Measurements from ENCODE around the gene DDR2.

DDR2 gene

DNA sequence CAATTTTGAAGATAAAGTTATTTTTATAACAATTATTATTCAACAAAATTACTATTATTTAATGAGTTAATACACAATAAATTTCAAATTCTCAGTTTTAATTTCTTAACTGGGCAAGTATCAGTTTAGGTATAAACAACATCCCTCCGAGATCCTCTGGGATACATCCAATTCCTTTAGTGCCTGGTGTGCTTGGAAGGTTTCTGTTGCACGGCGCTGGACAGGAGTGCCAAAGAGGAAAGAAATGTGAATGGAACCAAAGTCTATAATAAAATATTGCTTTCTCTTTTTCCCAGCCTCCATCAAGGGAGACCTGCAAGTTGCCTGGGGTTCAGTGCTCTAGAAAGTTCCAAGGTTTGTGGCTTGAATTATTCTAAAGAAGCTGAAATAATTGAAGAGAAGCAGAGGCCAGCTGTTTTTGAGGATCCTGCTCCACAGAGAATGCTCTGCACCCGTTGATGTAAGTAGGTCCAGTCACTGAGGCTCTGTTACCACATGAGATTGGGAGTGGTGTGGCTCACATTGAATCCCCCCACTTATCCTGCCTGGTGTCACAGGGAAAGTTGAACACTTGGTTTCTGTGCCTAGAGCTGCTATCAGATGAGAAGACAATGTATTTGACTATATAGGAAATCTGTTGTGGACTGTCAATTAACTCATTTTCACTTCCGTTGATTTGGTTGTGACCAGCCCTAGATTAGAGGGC, 22.8 kb downstream of the DDR2 start:
- no peak overlapping the region for H3K14ac ChIP-seq (ENCODE audit: low read length in 2 of 2)
- no peak overlapping the region for H4K8ac ChIP-seq (ENCODE audit: low read length)
- no peak overlapping the region for H3K23ac ChIP-seq (ENCODE audit: low read length in 2 of 2)
- H3K27me3 ChIP-seq (ENCODE audit: control insufficient read depth in 1 of 2, insufficient read depth in 1 of 2, low read length in 2 of 2) = no peaks in the 10 kb centered on the region
- no peak for DNase-seq
- peak overlapping the region; percentile 67 for H3K9ac ChIP-seq (ENCODE audit: low read length)
- peaks cover 13 to 68% of the 10 kb centered on the region in 2 experiments for H3K36me3 ChIP-seq (ENCODE audit: control insufficient read depth in 1 of 2, insufficient read depth in 2 of 2, low read depth in 1 of 2, low read length in 2 of 2)
- no peak overlapping the region for H2AFZ ChIP-seq (ENCODE audit: low read depth, low read length)
- H3K4me1 ChIP-seq (ENCODE audit: control insufficient read depth, insufficient read depth, low read depth, low read length) = no peaks in the 10 kb centered on the region
- H3K9me3 ChIP-seq (ENCODE audit: control insufficient read depth, low read length) = no peaks in the 10 kb centered on the region
- no peak overlapping the region for H2BK120ac ChIP-seq (ENCODE audit: low read depth, low read length)
- peak overlapping the region; percentile 45 to 94 for H2BK12ac ChIP-seq (ENCODE audit: low read length in 2 of 2)
- H2BK5ac ChIP-seq (ENCODE audit: low read depth, low read length, poor library complexity, severe bottlenecking) = no peak overlapping the region
- H3K27ac ChIP-seq (ENCODE audit: low read length, poor library complexity, severe bottlenecking) = no peak overlapping the region
- H2AK5ac ChIP-seq (ENCODE audit: low read length, severe bottlenecking) = no peak overlapping the region
- peak overlapping the region; percentile 60 for H2BK15ac ChIP-seq (ENCODE audit: low read depth, poor library complexity, severe bottlenecking)
- WGBS = 98% methylated on average over 5 of the region's 5 CpGs
- H3K79me1 ChIP-seq (replicated peaks; ENCODE audit: low read length, poor library complexity, severe bottlenecking) = peaks cover 37% of the 10 kb centered on the region
- no peak overlapping the region for H4K91ac ChIP-seq (ENCODE audit: low read length)
- no peak overlapping the region for H3K4me2 ChIP-seq (ENCODE audit: low read length, poor library complexity, severe bottlenecking)
- peak overlapping the region in 1 of 2 experiments; percentile 11 for H3K4me3 ChIP-seq (ENCODE audit: insufficient read depth in 1 of 2, low read depth in 1 of 2, low read length in 2 of 2)
- H3K4ac ChIP-seq (ENCODE audit: low read depth in 1 of 2, low read length in 2 of 2) = no peak overlapping the region
- H3K18ac ChIP-seq (ENCODE audit: low read depth in 1 of 2, low read length in 2 of 2) = no peak overlapping the region

DNA sequence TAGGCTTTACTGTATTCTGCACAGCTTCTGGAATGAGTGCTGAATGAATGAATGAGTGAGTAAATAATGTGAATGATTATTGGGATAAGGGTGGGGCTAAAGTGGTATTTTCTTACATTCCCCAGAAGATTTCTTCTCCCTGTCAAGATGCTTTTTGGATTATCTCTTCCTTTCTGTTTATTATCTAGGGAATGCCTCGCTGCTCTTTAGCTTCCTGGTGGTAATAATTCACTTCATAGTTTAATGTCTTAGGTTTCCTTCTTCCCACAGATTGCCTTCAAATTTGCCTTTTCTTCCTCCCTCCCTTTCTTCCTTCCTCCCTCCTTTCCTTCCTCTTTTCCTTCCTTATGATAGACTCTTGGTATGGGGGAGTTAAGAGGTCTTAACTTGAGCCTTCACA, 24.0 kb downstream of the DDR2 start:
- Histone ChIP-seq H3K9ac (ENCODE audit: low read length) (peak overlapping the region; percentile 67), H2AFZ (ENCODE audit: low read depth, low read length) (no peak overlapping the region), H2BK12ac (ENCODE audit: low read length in 2 of 2) (no peak overlapping the region), H3K14ac (ENCODE audit: low read length in 2 of 2) (no peak overlapping the region), H4K8ac (ENCODE audit: low read length) (no peak overlapping the region), H3K4me1 (ENCODE audit: control insufficient read depth, insufficient read depth, low read depth, low read length) (no peaks in the 10 kb centered on the region), H3K4me2 (ENCODE audit: low read length, poor library complexity, severe bottlenecking) (no peak overlapping the region), H3K23ac (ENCODE audit: low read length in 2 of 2) (no peak overlapping the region), H2BK15ac (ENCODE audit: low read depth, poor library complexity, severe bottlenecking) (no peak overlapping the region), H3K4me3 (ENCODE audit: insufficient read depth in 1 of 2, low read depth in 1 of 2, low read length in 2 of 2) (peak overlapping the region in 1 of 2 experiments; percentile 27), H3K27ac (ENCODE audit: low read length, poor library complexity, severe bottlenecking) (no peak overlapping the region), H4K91ac (ENCODE audit: low read length) (no peak overlapping the region), H3K79me1 (replicated peaks; ENCODE audit: low read length, poor library complexity, severe bottlenecking) (peaks cover 34% of the 10 kb centered on the region), H3K27me3 (ENCODE audit: control insufficient read depth in 1 of 2, insufficient read depth in 1 of 2, low read length in 2 of 2) (no peaks in the 10 kb centered on the region), H3K4ac (ENCODE audit: low read depth in 1 of 2, low read length in 2 of 2) (no peak overlapping the region), H3K9me3 (ENCODE audit: control insufficient read depth, low read length) (no peaks in the 10 kb centered on the region), H2BK120ac (ENCODE audit: low read depth, low read length) (no peak overlapping the region), H2BK5ac (ENCODE audit: low read depth, low read length, poor library complexity, severe bottlenecking) (no peak overlapping the region), H2AK5ac (ENCODE audit: low read length, severe bottlenecking) (no peak overlapping the region), H3K18ac (ENCODE audit: low read depth in 1 of 2, low read length in 2 of 2) (no peak overlapping the region), H3K36me3 (ENCODE audit: control insufficient read depth in 1 of 2, insufficient read depth in 2 of 2, low read depth in 1 of 2, low read length in 2 of 2) (peaks cover 13 to 77% of the 10 kb centered on the region in 2 experiments)
- DNase-seq = no peak
- WGBS = 0% methylated on average over 1 of the region's 1 CpG

DNA sequence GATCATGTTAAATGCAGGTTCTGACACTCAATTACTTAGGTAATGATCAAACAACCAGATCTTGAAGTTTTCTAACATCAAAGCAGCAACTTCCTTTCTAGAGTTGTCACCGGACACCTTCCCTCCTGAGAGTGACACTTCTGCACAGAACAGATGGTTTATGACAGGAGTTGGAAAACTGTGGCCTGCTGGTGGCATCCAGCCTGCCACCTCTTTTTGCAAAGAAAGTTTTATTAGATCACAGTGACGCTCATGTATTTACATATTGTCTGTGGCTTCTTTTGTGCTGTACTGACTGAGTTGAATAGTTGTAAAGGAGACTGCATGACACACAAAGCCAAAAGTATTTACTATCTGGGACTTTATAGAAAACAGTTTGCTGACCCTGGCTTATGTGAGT, 28.3 kb downstream of the DDR2 start:
- 74% methylated on average over 2 of the region's 2 CpGs for WGBS
- Histone ChIP-seq H4K91ac (ENCODE audit: low read length) (no peak overlapping the region), H3K9ac (ENCODE audit: low read length) (no peak overlapping the region), H2BK120ac (ENCODE audit: low read depth, low read length) (no peak overlapping the region), H3K14ac (ENCODE audit: low read length in 2 of 2) (no peak overlapping the region), H4K8ac (ENCODE audit: low read length) (no peak overlapping the region), H3K18ac (ENCODE audit: low read depth in 1 of 2, low read length in 2 of 2) (no peak overlapping the region), H2BK12ac (ENCODE audit: low read length in 2 of 2) (peak overlapping the region in 1 of 2 experiments; percentile 88), H3K4me1 (ENCODE audit: control insufficient read depth, insufficient read depth, low read depth, low read length) (peaks cover 4% of the 10 kb centered on the region), H3K9me3 (ENCODE audit: control insufficient read depth, low read length) (no peaks in the 10 kb centered on the region), H2BK5ac (ENCODE audit: low read depth, low read length, poor library complexity, severe bottlenecking) (no peak overlapping the region), H3K4ac (ENCODE audit: low read depth in 1 of 2, low read length in 2 of 2) (no peak overlapping the region), H2AFZ (ENCODE audit: low read depth, low read length) (no peak overlapping the region), H3K79me1 (replicated peaks; ENCODE audit: low read length, poor library complexity, severe bottlenecking) (peaks cover 37% of the 10 kb centered on the region), H3K27ac (ENCODE audit: low read length, poor library complexity, severe bottlenecking) (no peak overlapping the region), H3K27me3 (ENCODE audit: control insufficient read depth in 1 of 2, insufficient read depth in 1 of 2, low read length in 2 of 2) (no peaks in the 10 kb centered on the region), H2BK15ac (ENCODE audit: low read depth, poor library complexity, severe bottlenecking) (no peak overlapping the region), H3K4me3 (ENCODE audit: insufficient read depth in 1 of 2, low read depth in 1 of 2, low read length in 2 of 2) (no peak overlapping the region), H2AK5ac (ENCODE audit: low read length, severe bottlenecking) (no peak overlapping the region), H3K4me2 (ENCODE audit: low read length, poor library complexity, severe bottlenecking) (no peak overlapping the region), H3K23ac (ENCODE audit: low read length in 2 of 2) (no peak overlapping the region), H3K36me3 (ENCODE audit: control insufficient read depth in 1 of 2, insufficient read depth in 2 of 2, low read depth in 1 of 2, low read length in 2 of 2) (peaks cover 13 to 77% of the 10 kb centered on the region in 2 experiments)
- DNase-seq = peak; percentile 44

DNA sequence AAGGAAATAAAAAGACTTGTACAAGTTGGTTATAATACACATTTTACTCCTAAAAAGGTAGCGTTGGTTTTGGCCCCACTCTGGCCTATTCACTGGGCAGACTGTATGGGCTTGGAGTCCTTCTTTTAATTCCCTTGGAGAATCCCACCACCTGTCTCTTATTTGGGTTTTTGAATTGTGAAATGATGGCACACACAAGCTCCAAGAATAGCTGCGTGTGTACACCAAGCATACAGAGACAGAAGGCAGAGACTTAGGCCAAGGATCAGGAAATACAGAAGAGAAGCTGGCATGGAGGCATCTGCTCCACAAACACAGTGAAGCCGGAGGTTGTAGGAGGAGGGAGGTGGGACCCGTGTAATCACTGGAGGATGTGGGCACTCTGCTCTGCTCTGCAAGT, 29.1 kb downstream of the DDR2 start:
- H3K27ac ChIP-seq (ENCODE audit: low read length, poor library complexity, severe bottlenecking) = no peak overlapping the region
- H3K4me2 ChIP-seq (ENCODE audit: low read length, poor library complexity, severe bottlenecking) = no peak overlapping the region
- no peak overlapping the region for H3K14ac ChIP-seq (ENCODE audit: low read length in 2 of 2)
- peak overlapping the region; percentile 72 for H4K8ac ChIP-seq (ENCODE audit: low read length)
- H3K79me1 ChIP-seq (replicated peaks; ENCODE audit: low read length, poor library complexity, severe bottlenecking) = peaks cover 40% of the 10 kb centered on the region
- H3K9ac ChIP-seq (ENCODE audit: low read length) = no peak overlapping the region
- peaks cover 13 to 69% of the 10 kb centered on the region in 2 experiments for H3K36me3 ChIP-seq (ENCODE audit: control insufficient read depth in 1 of 2, insufficient read depth in 2 of 2, low read depth in 1 of 2, low read length in 2 of 2)
- 94% methylated on average over 3 of the region's 4 CpGs for WGBS
- H2BK120ac ChIP-seq (ENCODE audit: low read depth, low read length) = no peak overlapping the region
- no peaks in the 10 kb centered on the region for H3K27me3 ChIP-seq (ENCODE audit: control insufficient read depth in 1 of 2, insufficient read depth in 1 of 2, low read length in 2 of 2)
- H2BK15ac ChIP-seq (ENCODE audit: low read depth, poor library complexity, severe bottlenecking) = no peak overlapping the region
- H2BK5ac ChIP-seq (ENCODE audit: low read depth, low read length, poor library complexity, severe bottlenecking) = no peak overlapping the region
- H2AFZ ChIP-seq (ENCODE audit: low read depth, low read length) = no peak overlapping the region
- no peak overlapping the region for H3K23ac ChIP-seq (ENCODE audit: low read length in 2 of 2)
- no peaks in the 10 kb centered on the region for H3K9me3 ChIP-seq (ENCODE audit: control insufficient read depth, low read length)
- no peak overlapping the region for H4K91ac ChIP-seq (ENCODE audit: low read length)
- no peak overlapping the region for H3K4ac ChIP-seq (ENCODE audit: low read depth in 1 of 2, low read length in 2 of 2)
- no peak for DNase-seq
- H3K4me1 ChIP-seq (ENCODE audit: control insufficient read depth, insufficient read depth, low read depth, low read length) = peaks cover 4% of the 10 kb centered on the region
- H2BK12ac ChIP-seq (ENCODE audit: low read length in 2 of 2) = peak overlapping the region in 1 of 2 experiments; percentile 37
- H3K4me3 ChIP-seq (ENCODE audit: insufficient read depth in 1 of 2, low read depth in 1 of 2, low read length in 2 of 2) = no peak overlapping the region
- no peak overlapping the region for H2AK5ac ChIP-seq (ENCODE audit: low read length, severe bottlenecking)
- peak overlapping the region in 1 of 2 experiments; percentile 54 for H3K18ac ChIP-seq (ENCODE audit: low read depth in 1 of 2, low read length in 2 of 2)
